Measurements from ENCODE around the gene NUDT5.

The NUDT5 gene

DNA sequence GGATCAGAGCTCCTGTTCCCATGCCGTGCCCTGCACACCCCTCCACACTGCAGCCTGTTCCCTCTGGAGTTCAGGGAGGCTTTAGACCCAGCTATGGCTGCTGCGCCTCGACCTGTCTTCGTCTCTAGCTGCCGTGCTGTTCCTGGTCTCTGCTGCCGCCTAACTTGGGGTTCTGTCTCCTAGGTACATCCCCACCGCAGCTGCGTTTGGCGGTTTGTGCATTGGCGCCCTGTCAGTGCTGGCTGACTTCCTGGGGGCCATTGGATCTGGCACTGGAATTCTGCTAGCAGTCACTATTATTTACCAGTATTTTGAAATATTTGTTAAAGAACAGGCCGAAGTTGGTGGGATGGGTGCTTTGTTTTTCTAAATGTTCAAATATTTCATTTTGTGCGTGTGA, 31.6 kb downstream of the NUDT5 start:
- Histone ChIP-seq H3K4me3 (ENCODE audit: insufficient read depth, low read length, poor library complexity, severe bottlenecking) (no peak overlapping the region), H3K9me3 (ENCODE audit: insufficient read depth, low read length) (no peaks in the 10 kb centered on the region), H3K36me3 (ENCODE audit: low read length) (peaks cover 3% of the 10 kb centered on the region; the same call in 1 of the 2 replicates), H3K27me3 (ENCODE audit: low read length) (no peaks in the 10 kb centered on the region), H3K4me2 (ENCODE audit: low read depth, low read length, poor library complexity, severe bottlenecking) (no peak overlapping the region), H3F3A (ENCODE audit: insufficient read depth) (no peaks in the 10 kb centered on the region; the same call in 1 of the 2 replicates), H2AFZ (ENCODE audit: low read depth, low read length, severe bottlenecking) (no peak overlapping the region), H3K79me2 (ENCODE audit: insufficient read depth, low read length) (no peaks in the 10 kb centered on the region), H3K9ac (ENCODE audit: low read length) (no peak overlapping the region), H3K27ac (ENCODE audit: low read depth, low read length) (no peak overlapping the region), H4K20me1 (ENCODE audit: low read depth, low read length) (no peaks in the 10 kb centered on the region), H3K9me2 (replicated peaks; ENCODE audit: insufficient read depth, low read length) (no peaks in the 10 kb centered on the region)
- TF ChIP-seq EZH2phosphoT487 (conservative IDR thresholded peaks at IDR 0.05; ENCODE audit: low read length) (no peak), CTCF (IDR thresholded peaks at IDR 0.05; ENCODE audit: insufficient read depth, low read length, poor library complexity, severe bottlenecking) (no peak)

GRCh38 chr10:12162927-12163326, 32.8 kb downstream of the NUDT5 start:
- Histone ChIP-seq H3K79me2 (ENCODE audit: insufficient read depth, low read length) (no peaks in the 10 kb centered on the region), H3K27me3 (ENCODE audit: low read length) (no peaks in the 10 kb centered on the region), H3K4me2 (ENCODE audit: low read depth, low read length, poor library complexity, severe bottlenecking) (no peak overlapping the region), H3K36me3 (ENCODE audit: low read length) (peaks cover 3% of the 10 kb centered on the region; the same call in 1 of the 2 replicates), H4K20me1 (ENCODE audit: low read depth, low read length) (no peaks in the 10 kb centered on the region), H3K27ac (ENCODE audit: low read depth, low read length) (no peak overlapping the region), H3F3A (ENCODE audit: insufficient read depth) (no peaks in the 10 kb centered on the region; the same call in 1 of the 2 replicates), H2AFZ (ENCODE audit: low read depth, low read length, severe bottlenecking) (no peak overlapping the region), H3K9me3 (ENCODE audit: insufficient read depth, low read length) (no peaks in the 10 kb centered on the region), H3K9me2 (replicated peaks; ENCODE audit: insufficient read depth, low read length) (no peaks in the 10 kb centered on the region), H3K4me3 (ENCODE audit: insufficient read depth, low read length, poor library complexity, severe bottlenecking) (no peak overlapping the region), H3K9ac (ENCODE audit: low read length) (no peak overlapping the region)
- TF ChIP-seq EZH2phosphoT487 (conservative IDR thresholded peaks at IDR 0.05; ENCODE audit: low read length) (no peak), CTCF (IDR thresholded peaks at IDR 0.05; ENCODE audit: insufficient read depth, low read length, poor library complexity, severe bottlenecking) (no peak)

DNA sequence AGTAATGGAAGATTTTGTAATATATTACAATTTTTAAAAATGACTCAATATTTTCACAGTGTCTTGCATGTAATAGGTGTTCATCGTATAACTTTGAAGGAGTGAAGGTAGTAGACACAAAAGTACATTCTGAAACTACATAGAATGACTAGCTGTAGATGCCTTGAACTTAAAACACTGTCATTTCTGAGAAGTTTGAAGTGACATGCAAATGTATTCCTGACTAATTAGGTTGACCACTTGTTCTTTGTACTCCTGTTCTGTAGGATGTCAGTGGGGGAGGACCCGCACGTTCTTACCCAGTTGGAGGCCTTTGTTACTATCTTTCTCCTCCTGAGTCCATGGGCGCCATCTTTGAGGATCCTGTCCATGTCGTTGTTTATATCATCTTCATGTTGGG, 35.0 kb downstream of the NUDT5 start:
- H3K4me2 ChIP-seq (ENCODE audit: low read depth, low read length, poor library complexity, severe bottlenecking): no peak overlapping the region
- H3K9me2 ChIP-seq (replicated peaks; ENCODE audit: insufficient read depth, low read length): no peaks in the 10 kb centered on the region
- H3K27ac ChIP-seq (ENCODE audit: low read depth, low read length): no peak overlapping the region
- H3K79me2 ChIP-seq (ENCODE audit: insufficient read depth, low read length): no peaks in the 10 kb centered on the region
- no peaks in the 10 kb centered on the region; the same call in 1 of the 2 replicates for H3F3A ChIP-seq (ENCODE audit: insufficient read depth)
- TF ChIP-seq EZH2phosphoT487 (conservative IDR thresholded peaks at IDR 0.05; ENCODE audit: low read length): no peak
- no peak for TF ChIP-seq CTCF (IDR thresholded peaks at IDR 0.05; ENCODE audit: insufficient read depth, low read length, poor library complexity, severe bottlenecking)
- no peak overlapping the region for H3K4me3 ChIP-seq (ENCODE audit: insufficient read depth, low read length, poor library complexity, severe bottlenecking)
- H3K9ac ChIP-seq (ENCODE audit: low read length): no peak overlapping the region
- H4K20me1 ChIP-seq (ENCODE audit: low read depth, low read length): no peaks in the 10 kb centered on the region
- no peaks in the 10 kb centered on the region for H3K27me3 ChIP-seq (ENCODE audit: low read length)
- peaks cover 3% of the 10 kb centered on the region; the same call in 1 of the 2 replicates for H3K36me3 ChIP-seq (ENCODE audit: low read length)
- H3K9me3 ChIP-seq (ENCODE audit: insufficient read depth, low read length): no peaks in the 10 kb centered on the region
- no peak overlapping the region for H2AFZ ChIP-seq (ENCODE audit: low read depth, low read length, severe bottlenecking)
